Psoas muscle (tissue), 8 donors: ENCODE measurements around the gene SLC25A13. TPM values are rescaled to one million over a fixed set of nuclear protein-coding genes. Genes with fewer than 3 reads are reported as not detected.
A peak's percentile ranks its signal among the peaks of the same experiment; 100 is the strongest.

Experiments
- ATAC-seq, 4 donors: fragments of 200-7000 bp; cut with Tn5 transposase; one replicate each; pipeline ENCODE4 v1.9.1; 2020; ENCODE audit warnings: moderate library complexity in 3 of 4, mild to moderate bottlenecking in 2 of 4
- DNase-seq, 2 donors: peaks; one replicate each; pipeline ENCODE4 v3.0.0-alpha.2; 2020
- H3K27ac ChIP-seq: fragments of 200-600 bp; one replicate; pipeline ENCODE4 v1.8.0; 2022
- H3K27me3 ChIP-seq, 3 donors: fragments of 200-600 bp in 1 of 3; one replicate each; pipeline versions ENCODE4 v1.6.1 to v1.8.0; 2013 to 2022; ENCODE audit warnings: low read length in 2 of 3, mild to moderate bottlenecking in 2 of 3, moderate library complexity in 1 of 3; ENCODE audit not compliant: insufficient read depth in 3 of 3
- H3K36me3 ChIP-seq, 2 donors: fragments of 200-600 bp in 1 of 2; one replicate each; pipeline versions ENCODE4 v1.6.1 to v1.8.0; 2013 to 2022; ENCODE audit warnings: low read depth in 1 of 2, mild to moderate bottlenecking in 1 of 2, moderate library complexity in 1 of 2; ENCODE audit not compliant: insufficient read depth in 1 of 2
- H3K4me1 ChIP-seq: fragments of 200-600 bp; one replicate; pipeline ENCODE4 v1.8.0; 2022
- H3K4me3 ChIP-seq: fragments of 200-600 bp; one replicate; pipeline ENCODE4 v1.8.0; 2022; ENCODE audit warnings: mild to moderate bottlenecking
- H3K9me3 ChIP-seq: fragments of 200-600 bp; one replicate; pipeline ENCODE4 v1.8.0; 2022
- WGBS, 3 donors: extraction: QIAGEN DNeasy Blood & Tissue Kit; methylation state at CpG; one replicate each; pipeline versions ENCODE4 v1.1.6 to v1.1.7; 2013; 5-methylcytosine and 5-hydroxymethylcytosine counted together
- intact Hi-C, 2 donors: fragments of 100-400 bp; cut with DNase I; formaldehyde crosslinking; loops; one replicate each; pipeline versions ENCODE4 v1.11.0 to v1.14.2; 2022
- polyA plus RNA-seq, 3 donors: library from polyadenylated mRNA; stranded (reverse); fragments of 200-250 nt; gene quantifications; one replicate each; pipeline ENCODE4 v1.2.3, GENCODE V29; 2013
- total RNA-seq, 4 donors: library from RNA; stranded (reverse); fragmentation: NEBNext Ultra II Directional in 2 of 4; extraction: Animal tissue kit (Norgen Biotek cat#: 25700) in 2 of 4; gene quantifications; one replicate each; pipeline versions ENCODE4 v1.2.1 to v1.2.4, GENCODE V29; 2021 to 2023
- TF ChIP-seq, protein P1 (sequence below): fragments of 200-600 bp; IDR thresholded peaks from one replicate; pipeline ENCODE4 v1.8.0; 2022; ENCODE audit warnings: antibody characterized with exemption
- donor health status: healthy with polysubstance abuse.
- donor health status: DM: no; HTN: no; CAD: no; lungs with moderate emphysema.
- donor health status: Bipolar disorder and iron deficiency.
- donor health status: healthy.
- donor health status: DM: yes; HTN: yes; CAD: no.
- donor health status: DM: no; HTN: no; CAD: no.
- donor health status: DM: no; HTN: no; CAD: no.
- donor health status: DM: yes; HTN: yes; CAD: no.

SLC25A13 gene
- total and polyA plus RNA-seq, 7 donors = 3.3 to 31.6 (median 9.0) TPM

DNA sequence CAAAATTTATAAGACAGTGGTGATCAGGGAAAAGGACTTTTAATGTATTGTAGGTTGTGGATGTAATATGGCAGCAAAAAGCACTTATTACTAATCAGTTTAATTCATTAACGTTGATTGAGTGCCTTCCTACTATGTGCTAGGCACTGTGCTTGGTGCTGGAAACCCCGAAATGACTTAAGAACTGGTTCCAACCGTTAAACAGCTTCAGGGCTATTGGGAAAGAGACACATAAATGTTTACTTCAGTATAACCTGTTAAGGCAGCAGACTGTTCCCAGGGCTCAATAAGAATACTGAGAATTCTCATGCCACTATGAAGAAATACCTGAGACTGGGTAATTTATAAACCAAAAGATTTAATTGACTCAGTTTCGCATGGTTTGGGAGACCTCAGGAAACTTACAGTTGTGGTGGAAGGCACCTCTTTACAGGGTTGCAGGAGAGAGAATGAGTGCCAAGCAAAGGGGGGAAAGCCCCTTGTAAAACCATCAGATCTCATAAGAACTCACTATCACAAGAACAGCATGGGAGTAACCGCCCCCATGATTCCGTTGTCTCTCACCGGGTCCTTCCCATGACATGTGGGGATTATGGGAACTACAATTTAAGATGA is 1.1 kb upstream of the SLC25A13 start:
- Histone ChIP-seq H3K9me3 (no peaks in the 10 kb centered on the region), H3K4me1 (peaks cover 28% of the 10 kb centered on the region), H3K36me3 (no peaks in the 10 kb centered on the region), H3K4me3 (no peak overlapping the region), H3K27ac (peak overlapping the region; percentile 100), H3K27me3 (no peaks in the 10 kb centered on the region)
- 90 to 95% (median 93%) methylated on average over 7 of the region's 7 CpGs for WGBS, 3 donors
- TF ChIP-seq, protein P1, sequence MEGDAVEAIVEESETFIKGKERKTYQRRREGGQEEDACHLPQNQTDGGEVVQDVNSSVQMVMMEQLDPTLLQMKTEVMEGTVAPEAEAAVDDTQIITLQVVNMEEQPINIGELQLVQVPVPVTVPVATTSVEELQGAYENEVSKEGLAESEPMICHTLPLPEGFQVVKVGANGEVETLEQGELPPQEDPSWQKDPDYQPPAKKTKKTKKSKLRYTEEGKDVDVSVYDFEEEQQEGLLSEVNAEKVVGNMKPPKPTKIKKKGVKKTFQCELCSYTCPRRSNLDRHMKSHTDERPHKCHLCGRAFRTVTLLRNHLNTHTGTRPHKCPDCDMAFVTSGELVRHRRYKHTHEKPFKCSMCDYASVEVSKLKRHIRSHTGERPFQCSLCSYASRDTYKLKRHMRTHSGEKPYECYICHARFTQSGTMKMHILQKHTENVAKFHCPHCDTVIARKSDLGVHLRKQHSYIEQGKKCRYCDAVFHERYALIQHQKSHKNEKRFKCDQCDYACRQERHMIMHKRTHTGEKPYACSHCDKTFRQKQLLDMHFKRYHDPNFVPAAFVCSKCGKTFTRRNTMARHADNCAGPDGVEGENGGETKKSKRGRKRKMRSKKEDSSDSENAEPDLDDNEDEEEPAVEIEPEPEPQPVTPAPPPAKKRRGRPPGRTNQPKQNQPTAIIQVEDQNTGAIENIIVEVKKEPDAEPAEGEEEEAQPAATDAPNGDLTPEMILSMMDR = no peak
- ATAC-seq (no peak), DNase-seq (no peak)
- intact Hi-C loops = no loop called here

DNA sequence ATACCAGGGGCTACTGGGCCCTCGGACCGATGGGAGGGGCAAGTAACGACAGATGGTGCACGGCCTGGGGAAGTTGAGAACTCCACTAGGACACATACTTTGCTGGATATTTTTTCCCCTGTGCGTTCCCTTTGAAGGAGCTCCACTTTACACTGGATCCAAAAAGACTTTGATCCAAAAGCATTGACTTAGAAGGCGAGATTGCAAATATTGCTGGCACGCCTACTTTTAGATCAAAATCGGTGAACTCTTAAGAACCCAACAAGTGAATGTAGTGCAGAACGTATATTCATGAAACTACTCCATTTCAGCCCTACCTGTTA is 436 bp upstream of the SLC25A13 start:
- Histone ChIP-seq H3K4me1 (peaks cover 30% of the 10 kb centered on the region), H3K27me3 (no peaks in the 10 kb centered on the region), H3K36me3 (no peaks in the 10 kb centered on the region), H3K27ac (peak overlapping the region; percentile 100), H3K4me3 (peak overlapping the region; percentile 96), H3K9me3 (no peaks in the 10 kb centered on the region)
- DNase-seq (no peak), ATAC-seq (no peak)
- TF ChIP-seq, protein P1 = no peak
- 22 to 30% (median 24%) methylated on average over 9 of the region's 9 CpGs for WGBS, 3 donors
- intact Hi-C loops = no loop called here

DNA sequence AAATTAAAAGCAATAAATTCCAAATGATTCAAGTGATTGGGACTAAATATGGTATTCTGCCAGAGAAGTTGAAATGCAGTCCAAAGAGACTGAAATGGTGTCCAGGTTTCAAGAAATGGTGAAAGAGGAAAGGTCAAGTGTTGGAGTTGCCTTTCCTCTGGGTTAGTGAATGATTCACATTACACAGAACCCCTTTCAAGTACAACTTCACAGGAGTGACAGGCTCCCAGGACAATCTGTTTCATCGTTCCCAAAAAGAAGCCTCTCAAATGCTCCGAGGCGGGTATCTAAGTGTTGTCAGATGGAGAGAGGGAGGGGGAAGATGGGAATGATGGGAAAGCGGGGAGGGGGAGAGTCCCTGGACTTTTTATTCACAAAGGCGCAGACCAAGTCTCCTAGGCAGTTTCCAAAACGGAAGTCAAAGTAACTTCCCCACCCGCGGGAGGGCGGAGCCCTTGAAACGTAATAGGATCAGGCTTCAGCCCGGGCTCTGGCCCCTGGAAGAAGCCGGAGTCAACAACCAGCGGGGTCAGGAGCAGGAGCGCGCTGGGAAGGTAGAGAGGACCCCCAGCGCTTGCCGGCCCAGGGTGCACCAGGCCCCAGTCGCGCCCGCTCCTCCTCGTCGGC is 754 bp downstream of the SLC25A13 start:
- Histone ChIP-seq H3K27me3 (no peaks in the 10 kb centered on the region), H3K4me1 (peaks cover 38% of the 10 kb centered on the region), H3K27ac (peak overlapping the region; percentile 100), H3K36me3 (no peaks in the 10 kb centered on the region), H3K4me3 (peak overlapping the region; percentile 96), H3K9me3 (no peaks in the 10 kb centered on the region)
- TF ChIP-seq, protein P1 = no peak
- DNase-seq (peak; percentile 83 to 89), ATAC-seq (peak; percentile 62 to 83 (median 74))
- 0 to 1% (median 0%) methylated on average over 22 of the region's 22 CpGs for WGBS, 3 donors
- intact Hi-C loops = no loop called here

DNA sequence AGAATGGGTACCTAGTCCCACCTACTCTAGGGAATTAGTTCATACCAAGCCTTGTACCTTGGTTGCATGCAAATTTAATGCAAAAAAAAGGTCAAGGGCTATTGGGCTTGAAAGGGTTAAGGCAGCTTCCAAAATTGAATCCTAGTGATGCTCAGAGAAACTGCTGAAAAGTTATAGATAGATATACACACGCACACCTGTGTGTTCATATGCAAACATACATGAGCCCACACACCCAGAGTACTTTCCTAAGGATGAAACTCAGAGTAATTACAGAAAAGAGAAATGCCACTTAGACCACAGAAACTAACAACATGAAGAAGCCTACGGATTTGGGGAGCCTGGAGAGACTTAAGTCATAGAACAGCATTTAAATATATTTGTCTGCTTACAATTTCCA is 1.5 kb downstream of the SLC25A13 start:
- Histone ChIP-seq H3K27ac (peak overlapping the region; percentile 100), H3K9me3 (no peaks in the 10 kb centered on the region)

More for the DNA sequence above, 1.5 kb downstream of the SLC25A13 start:
- no peaks in the 10 kb centered on the region for H3K27me3 ChIP-seq
- 35 to 44% (median 37%) methylated on average over 2 of the region's 2 CpGs for WGBS, 3 donors
- no peaks in the 10 kb centered on the region for H3K36me3 ChIP-seq
- intact Hi-C loops = no loop called here
- peaks cover 42% of the 10 kb centered on the region for H3K4me1 ChIP-seq
- ATAC-seq (no peak), DNase-seq (no peak)
- peak overlapping the region; percentile 96 for H3K4me3 ChIP-seq
- TF ChIP-seq, protein P1 = no peak
